HG02943 (cell line): ENCODE data around the gene SUSD2.
"Not testable (repeated sequence)": the region's sequence is repeated elsewhere in the genome, so short reads cannot be mapped to it uniquely, and the experiment has no call there.

Source experiments
- ATAC-seq: cut with Tn5 transposase; IDR thresholded peaks from one replicate; pipeline ENCODE4 v1.9.1; 2021; ENCODE audit warnings: mild to moderate bottlenecking, low read depth, moderate library complexity; ENCODE audit not compliant: unreplicated experiment

The SUSD2 gene

DNA sequence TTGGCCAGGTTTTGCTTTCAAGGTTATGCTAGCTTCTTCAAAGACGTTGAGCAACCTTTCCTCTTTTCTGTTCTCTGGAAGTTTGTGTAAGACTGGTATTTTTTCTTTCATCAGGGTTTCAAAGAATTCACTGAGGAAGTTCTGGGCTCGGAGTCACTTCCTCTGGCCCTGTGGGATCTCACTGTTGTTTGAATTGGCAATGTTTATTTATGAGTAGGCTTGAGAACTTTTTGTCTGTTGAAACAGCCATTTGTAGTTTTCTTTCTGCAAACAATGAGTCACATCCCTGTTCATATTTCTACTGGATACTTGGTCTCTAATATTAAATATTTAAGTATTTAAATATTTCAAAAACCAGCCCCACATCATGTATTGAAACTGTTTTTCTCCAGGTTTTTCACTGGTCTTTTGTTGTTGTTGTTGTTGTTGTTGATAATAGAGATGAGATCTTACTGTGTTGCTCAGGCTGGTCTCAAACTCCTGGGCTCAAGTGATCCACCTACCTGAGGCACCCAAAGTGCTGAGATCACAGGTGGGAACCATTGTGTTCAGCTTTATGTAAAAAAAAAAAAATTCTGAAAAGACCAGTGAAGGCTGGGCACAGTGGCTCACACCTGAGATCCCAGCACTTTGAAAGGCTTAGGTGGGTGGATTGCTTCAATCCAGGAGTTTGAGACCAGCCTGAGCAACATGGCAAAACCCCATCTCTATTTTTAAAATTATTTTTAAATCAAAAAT is 26.9 kb downstream of the SUSD2 start:
- no peak for ATAC-seq

DNA sequence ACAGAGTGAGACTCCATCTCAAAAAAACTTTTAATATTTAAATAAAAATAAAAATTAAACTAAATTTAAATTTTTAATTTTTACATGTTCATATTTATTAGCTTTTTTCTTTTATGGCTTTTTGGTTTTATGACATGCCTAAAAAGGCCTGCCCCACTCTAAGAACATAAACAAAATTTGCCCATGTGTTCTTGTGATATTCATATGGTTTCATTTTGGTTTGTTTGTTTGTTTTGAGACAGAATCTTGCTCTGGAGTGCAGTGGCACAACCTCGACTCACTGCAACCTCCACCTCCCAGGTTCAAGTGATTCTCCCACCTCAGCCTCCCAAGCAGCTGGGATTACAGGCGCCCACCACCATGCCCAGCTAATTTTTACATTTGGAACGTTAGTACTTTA is 27.7 kb downstream of the SUSD2 start:
- no peak for ATAC-seq

DNA sequence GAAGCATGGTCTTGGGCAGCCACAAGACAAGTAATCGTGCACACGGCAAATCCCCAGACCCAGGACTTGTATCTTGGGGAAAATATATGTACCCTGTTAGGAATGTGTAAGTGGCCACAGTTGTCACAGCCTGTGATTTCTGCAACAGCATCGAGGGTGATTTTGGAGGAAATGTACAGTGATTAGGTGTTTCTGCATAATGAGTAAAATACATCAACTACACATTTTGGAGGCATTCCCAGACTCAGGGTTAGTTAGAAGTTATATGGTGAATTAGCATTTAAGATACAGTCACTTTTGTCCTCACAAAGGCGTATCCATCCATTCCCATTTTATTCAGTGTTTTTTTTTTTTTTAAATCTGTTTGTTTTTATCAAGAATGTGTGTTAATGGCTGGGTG is 28.4 kb downstream of the SUSD2 start:
- ATAC-seq, result no peak

DNA sequence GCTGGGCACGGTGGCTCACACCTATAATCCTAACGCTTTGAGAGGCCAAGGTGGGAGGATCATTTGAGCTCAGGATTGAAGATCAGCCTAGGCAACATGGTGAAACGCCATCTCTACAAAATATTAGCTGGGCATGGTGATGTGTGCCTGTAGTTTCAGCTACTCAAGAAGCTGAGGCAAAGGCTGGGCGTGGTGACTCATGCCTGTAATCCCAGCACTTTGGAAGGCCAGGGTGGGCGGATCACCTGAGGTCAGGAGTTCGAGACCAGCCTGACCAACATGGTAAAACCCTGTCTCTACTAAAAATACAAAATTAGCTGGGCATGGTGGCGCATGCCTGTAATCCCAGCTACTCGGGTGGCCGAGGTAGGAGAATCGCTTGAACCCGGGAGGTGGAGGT is 29.1 kb downstream of the SUSD2 start:
- not testable (repeated sequence) for ATAC-seq

DNA sequence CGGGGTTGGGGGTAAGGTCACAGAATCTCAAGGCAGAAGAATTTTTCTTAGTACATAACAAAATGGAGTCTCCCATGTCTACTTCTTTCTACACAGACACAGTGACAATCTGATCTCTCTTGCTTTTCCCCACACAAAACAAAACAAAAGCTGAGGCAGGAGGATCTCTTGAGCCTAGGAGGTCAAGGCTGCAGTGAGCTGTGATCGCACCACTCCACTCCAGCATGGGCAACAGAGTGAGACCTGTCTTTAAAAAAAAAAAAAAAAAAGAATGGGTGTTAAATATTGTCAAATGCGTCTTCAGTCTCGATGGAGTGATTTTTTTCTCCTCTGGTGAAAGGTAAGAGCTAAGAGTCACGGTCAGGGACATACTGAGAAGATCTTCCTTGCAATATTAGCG is 30.4 kb downstream of the SUSD2 start:
- not testable (repeated sequence) for ATAC-seq

DNA sequence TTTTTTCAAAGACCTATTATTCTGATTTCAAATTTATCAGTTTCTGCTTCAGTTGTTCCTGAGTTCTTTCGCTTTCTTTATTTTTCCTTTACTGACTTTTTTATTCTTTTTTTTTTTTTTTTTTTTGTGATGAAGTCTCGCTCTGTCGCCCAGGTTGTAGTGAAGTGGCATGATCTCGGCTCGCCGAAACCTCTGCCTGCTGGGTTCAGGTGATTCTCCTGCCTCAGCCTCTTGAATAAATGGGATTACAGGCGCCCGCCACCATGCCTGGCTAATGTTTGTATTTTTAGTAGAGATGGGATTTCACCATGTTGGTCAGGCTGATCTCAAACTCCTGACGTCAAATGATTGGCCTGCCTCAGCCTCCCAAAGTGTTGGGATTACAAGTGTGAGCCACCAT is 31.8 kb downstream of the SUSD2 start:
- not testable (repeated sequence) for ATAC-seq

DNA sequence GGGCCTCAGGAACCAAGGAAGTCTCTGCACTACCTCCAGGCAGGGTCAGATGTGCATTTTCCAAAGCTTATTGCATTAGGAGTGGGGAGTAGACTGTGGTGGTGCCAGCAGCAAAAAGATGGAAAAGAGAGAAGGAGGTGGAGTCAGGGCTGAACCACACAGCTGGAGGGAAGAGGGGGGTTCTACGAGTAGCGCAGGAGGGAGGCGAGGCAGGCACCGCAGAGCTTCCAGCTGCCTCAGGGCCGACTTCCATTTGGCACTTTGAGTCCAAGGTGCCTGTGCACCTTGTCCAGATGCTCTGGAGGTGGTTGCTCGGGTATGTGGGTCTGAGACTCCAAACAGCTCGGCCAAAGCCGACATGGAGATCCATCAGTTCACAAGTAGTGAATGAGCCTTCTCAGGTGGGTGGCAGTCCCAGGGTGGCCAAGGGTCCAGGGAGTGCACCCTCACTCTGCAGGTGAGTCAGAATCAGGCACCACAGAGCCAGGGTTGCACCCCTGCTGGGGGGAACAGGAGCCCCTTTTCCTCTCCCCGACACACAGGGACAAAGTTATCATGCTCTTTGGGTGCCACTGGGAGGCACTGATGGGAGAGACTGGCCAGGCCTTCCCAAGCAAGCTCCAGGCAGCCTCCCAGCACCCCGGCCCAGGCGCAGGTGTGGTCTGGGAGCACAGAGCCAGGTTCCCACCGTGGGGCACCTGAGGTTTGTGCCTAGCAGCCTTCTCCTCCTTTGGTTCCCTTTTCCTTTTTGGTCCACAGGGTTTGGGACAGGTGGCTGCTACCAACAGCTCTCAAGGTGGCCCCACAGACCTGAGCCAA is 33.4 kb downstream of the SUSD2 start:
- no peak for ATAC-seq

DNA sequence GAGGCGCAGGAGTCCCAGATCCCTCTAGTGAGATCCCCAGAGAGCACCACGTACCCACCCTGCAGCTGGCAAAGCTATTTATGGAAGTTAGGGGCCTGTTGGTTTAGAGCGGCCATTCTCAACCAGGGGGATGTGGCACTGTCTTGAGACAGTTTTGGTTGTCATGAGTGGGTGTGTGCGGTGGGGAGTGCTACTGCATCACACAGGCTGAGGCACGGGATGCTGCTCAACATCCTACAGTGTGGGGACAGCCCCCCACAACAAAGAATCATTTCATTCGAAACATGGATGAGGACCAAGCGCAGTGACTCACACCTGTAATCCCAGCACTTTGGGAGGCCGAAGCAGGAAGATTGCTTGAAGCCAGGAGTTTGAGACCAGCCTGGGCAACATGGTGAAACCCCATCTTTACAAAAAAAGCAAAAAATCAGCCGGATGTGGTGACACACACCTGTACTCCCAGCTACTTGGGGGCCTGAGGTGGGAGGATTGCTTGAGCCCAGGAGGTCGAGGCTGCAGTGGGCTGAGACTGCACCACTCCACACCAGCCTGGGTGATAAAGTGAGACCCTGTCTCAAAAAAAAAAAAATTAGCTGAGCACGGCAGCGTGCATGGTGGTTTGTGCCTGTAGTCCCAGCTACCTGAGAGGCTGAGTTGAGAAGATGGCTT is 35.4 kb downstream of the SUSD2 start:
- ATAC-seq, result no peak

DNA sequence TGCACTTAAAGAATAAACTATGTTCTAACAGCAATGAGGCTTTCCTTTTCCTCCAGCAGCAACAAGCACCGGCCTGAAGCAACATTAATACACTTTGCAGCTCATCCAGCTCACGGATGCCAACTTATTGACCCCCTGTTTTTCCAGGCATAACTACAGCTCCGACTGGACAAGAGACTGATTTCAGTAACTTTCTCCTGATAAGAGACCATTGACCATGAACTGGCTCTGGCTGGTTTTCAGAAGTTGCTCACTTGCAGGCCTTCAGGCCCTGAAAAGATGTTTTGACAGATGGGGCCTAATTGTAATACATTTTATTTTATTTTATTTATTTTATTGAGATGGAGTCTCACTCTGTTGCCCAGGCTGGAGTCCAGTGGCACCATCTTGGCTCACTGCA is 36.1 kb downstream of the SUSD2 start:
- no peak for ATAC-seq

DNA sequence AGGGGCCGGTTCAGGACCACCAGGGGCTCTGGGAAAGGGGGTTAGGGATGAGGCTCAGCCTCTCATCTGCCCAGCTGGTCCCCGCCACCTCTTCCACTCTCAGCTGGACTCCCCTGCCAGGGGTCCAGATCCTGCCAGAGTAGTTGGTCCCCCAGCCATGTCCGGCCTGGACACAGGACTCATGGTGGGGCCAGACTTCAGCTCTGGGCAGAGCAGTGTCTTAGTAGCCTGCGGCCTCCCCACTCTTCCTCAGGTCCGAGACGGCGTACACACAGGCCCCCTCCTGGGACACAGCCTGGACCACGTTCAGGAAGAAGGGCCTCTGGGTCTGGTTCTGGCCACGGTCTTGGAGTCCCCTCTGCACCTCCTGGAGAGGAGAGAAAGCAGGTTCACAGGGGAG is 38.5 kb downstream of the SUSD2 start:
- no peak for ATAC-seq

DNA sequence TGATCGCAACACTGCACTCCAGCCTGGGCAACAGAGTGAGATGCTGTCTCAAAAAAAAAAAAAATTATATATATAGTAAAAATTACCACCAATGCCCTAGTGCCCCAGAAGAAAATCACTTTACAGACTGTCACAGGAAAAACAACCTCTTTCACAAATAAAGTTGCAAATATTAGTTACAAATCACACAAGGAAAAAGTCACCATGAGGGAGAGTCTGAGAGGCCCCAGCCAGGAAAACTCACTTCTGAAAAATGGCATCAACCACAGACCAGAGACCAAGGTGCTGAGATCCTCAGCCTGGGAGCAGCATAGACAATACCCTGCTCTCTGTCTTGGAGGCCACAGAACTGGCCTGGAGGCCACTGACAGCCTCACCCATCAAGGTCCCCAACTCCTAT is 43.2 kb downstream of the SUSD2 start:
- ATAC-seq, result no peak

DNA sequence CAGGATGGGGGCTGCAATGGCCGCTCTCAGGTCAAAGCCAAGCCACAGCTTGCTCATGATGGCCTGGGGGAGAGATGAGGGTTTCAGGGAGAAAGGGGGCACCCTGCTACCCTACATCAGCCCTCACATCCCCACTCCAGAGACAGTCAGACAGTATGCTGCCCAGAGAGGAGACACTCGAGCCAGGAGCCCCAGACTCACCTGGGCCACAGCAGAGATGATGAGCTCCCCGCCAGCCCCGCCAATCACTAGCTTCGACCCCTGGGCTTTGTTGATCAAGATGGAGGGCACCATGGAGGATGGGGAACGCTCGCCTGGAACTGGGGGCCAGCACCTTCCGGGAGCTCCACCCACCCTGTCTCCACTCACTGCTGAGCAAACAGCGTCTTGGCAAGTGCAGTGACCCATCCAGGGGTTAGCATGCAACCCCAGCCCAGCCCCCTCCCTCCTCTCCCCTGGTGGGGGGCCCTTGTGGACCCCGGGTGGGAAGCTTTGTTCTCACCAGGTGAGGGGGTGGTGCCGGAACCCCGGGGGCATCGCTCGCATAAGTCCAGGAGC is 43.8 kb downstream of the SUSD2 start:
- no peak for ATAC-seq

DNA sequence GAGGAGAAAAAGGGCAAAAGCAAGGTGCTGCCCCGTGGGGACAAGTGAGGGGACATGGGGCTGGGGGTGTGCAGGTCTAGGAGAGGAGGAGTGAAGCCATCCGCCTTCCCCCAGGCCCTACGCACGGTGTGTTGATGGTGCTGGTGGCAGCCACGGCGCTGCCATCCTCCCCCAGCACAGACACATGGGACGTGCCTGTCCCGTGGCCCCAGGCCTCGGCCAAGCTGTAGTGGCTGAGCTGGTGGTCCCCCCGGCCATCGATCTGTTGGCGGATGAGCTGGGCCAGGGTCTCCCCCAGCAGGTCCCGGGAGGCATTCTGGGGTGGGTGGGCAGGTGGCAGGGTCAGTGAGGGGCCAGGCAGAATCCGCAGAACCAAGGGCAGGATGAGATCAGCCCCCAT is 44.7 kb downstream of the SUSD2 start:
- no peak for ATAC-seq

DNA sequence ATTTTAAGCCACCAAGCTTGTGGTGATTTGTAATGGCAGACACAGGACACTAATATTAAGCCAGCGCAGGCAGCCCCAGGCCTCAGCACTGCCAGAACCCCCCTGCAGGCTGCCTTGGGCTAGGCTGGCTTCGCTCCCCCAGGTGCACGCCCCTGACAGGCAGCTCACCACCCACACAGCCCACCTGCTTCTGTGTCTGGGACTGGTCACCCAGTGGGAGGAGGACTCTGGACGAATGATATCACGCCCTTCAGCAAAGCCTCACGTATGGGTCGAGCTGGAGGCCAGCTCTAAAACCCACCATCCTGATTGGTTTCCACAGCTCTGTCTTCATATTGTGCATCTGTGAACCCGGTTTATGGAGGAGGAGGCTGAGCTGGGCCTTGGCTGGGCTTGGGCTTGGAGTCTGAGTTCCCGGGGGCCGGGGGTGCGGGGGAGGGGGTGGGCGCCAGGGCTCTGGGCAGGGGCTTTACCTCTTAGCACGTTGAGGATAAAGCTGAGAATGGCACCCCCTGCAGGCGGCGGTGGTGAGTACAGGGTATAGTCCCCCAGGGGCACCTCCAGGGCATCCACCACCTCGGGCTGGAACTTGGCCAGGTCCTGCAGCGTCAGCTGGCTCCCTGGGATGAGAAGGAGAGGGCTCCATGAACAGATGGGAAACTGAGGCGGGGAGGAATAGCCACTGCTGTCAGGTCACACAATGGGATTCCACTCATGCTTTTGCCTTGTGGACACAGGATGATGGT is 49.8 kb downstream of the SUSD2 start:
- no peak for ATAC-seq

DNA sequence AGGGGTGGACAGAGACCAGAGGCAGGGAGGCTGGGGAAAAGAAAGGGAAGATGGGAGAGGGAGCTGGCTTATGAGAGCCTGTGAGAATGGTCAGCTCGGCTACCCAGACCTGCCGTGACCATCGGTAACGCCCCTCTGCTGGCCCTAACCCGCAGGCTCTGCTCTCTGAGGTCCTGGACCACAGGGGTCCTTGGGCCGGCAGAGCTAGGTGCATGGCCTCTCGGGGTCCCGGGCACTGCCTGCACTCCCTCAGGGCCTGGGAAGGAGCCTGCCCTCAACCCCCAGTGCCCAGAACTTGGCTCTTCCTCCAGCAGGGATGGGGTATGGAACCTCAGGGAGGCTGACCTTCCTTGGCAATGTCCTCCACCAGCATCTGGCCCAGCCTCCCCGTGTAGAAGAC is 50.4 kb downstream of the SUSD2 start:
- no peak for ATAC-seq

DNA sequence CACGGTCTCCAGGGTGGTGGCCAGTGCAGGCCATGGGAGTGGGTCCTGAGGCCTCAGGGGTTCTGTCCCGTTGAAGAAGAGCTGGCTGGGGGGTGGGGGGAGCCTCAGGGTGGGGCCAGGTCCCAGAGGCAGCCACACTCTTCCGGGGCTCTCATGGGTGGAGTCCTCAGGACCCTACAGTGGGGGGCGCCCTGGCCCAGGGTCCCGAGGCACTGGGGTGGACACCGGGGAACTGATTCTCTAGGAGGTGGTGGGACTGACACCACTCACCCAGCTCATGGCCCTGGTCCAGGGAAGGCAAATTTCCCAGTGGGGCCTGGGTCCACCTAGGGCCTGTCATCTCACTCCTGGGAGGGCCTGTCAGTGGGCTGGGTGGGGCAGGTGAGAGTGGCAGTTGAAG is 50.8 kb downstream of the SUSD2 start:
- ATAC-seq, result no peak

DNA sequence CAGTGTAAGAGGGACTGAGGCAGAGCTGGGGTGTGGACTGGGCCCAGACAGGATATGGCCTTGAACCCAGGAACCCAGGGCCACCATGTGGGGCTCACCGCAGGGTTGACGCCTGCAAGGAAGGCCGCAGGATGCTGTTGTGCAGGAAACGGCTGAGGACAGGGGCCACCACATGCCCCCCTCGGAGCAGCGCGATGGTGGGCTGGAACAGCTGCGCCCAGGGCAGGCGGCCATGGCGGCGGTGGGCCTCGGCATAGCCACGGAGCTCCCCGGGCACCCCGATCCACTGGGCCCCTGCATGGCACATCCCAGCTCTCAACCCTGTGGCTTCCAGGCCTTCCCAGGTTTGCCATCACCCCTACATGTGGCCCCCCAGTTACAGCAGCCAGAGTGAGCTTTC is 51.4 kb downstream of the SUSD2 start:
- no peak for ATAC-seq

DNA sequence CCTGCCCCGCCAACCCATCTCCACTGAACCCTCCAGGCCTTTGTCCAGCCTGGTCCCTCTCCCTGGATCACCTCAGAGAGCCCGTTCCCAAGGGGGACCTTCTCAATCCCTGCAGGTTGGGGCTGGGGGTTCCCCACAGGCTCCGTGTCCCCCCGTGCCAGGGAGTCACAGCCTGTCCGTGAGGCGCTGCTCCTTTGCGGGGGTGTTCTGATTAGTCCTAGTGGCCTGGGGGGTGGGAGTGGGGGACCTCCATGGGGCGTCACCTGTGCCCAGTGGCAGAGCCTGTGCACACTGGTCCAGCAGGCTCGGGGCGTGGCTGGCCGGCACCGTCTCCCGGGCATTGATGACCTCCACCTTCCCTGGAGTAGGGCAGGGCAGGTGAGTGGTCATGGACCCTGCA is 51.9 kb downstream of the SUSD2 start:
- ATAC-seq, result no peak

DNA sequence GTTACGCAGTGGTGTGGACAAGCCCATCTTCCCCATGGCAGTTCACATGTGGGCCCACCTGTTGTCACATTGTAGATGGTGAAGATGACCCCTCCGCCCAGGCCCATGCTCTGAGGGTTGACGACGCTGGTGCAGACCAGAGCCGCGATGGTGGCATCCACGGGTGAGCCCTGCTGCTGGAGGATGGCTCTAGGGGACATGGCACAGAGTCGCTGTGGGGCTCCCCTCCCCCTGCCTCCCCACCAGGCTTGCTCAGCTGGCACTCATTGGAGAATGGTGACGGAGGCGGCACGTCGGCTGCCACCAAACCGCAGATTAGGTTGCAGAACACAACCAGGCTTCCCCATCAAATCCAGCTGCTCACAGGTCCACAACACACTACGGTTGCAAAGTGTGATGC is 52.5 kb downstream of the SUSD2 start:
- ATAC-seq, result no peak

DNA sequence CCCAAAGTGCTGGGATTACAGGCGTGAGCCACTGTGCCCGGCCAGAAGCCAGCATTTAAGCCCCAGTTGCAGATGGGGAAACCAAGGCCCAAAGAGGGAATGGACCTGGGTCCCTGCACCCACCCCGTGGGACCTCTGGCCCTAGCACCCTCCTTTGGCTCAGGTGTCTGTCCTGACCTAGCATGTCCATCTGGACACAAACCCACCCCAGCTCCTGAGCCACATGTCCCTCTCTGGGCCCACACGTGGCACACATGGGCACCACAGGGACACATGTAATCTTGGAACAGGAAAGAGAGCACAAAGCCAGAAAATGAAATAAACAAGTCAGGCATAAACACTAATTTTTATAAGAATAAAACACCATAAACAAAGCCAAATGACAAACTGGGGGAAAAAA is 54.0 kb downstream of the SUSD2 start:
- no peak for ATAC-seq

DNA sequence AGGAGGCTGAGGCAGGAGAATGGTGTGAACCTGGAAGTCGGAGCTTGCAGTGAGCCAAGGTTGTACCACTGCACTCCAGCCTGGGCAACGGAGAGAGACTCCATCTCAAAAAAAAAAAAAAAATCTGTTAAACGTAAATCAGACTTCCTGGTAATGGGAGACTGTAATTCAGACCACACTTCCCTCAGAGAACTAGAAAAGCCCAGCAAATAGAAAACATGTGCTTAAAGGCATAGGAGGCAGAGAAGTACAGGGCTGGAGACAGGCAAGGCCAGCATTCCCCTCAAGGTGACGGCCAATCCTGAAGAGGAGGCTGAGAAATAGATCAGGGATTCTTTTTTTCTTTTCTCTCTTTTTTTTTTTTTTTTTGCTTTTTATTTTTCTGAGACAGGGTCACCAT is 55.4 kb downstream of the SUSD2 start:
- ATAC-seq, result no peak
